Epithelial cell of esophagus (primary cell): ENCODE measurements around the gene PHF21B.

Experiments used
- DNase-seq: peaks from one replicate; pipeline ENCODE4 v3.0.0; 2010; ENCODE audit warnings: low read depth
- H3K4me3 ChIP-seq: 2 replicates; pipeline ENCODE4 v1.5.1; 2011; ENCODE audit warnings: mild to moderate bottlenecking, low read length, control low read depth
- TF ChIP-seq, protein P1 (sequence below): IDR thresholded peaks from 2 replicates; pipeline ENCODE4 v1.5.1; 2011; ENCODE audit warnings: low read depth, mild to moderate bottlenecking, low read length, control low read depth, inconsistent platforms; ENCODE audit not compliant: insufficient read depth; ENCODE audit errors: missing control alignments

Gene PHF21B

DNA sequence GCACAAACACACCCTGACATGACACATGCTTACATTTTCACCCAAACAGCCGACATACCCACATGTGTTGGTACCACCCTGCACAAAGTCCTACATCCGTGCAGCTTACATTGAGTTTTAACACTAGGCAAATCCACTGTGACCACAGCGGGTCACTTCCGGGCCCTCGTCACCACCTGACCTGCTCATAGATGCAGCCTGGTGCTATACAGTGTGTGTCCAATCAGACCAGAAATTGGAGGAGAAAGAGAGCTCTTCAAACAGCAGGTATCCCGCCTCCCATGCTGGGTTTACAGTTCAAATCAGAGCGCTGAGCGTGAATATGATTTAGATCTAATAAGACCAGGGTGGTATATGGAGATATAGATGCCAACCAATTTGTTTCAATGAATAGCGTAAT lies 35.4 kb downstream of the PHF21B start:
- H3K4me3 ChIP-seq, result no peak overlapping the region
- TF ChIP-seq, protein P1, sequence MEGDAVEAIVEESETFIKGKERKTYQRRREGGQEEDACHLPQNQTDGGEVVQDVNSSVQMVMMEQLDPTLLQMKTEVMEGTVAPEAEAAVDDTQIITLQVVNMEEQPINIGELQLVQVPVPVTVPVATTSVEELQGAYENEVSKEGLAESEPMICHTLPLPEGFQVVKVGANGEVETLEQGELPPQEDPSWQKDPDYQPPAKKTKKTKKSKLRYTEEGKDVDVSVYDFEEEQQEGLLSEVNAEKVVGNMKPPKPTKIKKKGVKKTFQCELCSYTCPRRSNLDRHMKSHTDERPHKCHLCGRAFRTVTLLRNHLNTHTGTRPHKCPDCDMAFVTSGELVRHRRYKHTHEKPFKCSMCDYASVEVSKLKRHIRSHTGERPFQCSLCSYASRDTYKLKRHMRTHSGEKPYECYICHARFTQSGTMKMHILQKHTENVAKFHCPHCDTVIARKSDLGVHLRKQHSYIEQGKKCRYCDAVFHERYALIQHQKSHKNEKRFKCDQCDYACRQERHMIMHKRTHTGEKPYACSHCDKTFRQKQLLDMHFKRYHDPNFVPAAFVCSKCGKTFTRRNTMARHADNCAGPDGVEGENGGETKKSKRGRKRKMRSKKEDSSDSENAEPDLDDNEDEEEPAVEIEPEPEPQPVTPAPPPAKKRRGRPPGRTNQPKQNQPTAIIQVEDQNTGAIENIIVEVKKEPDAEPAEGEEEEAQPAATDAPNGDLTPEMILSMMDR, result no peak
- no peak for DNase-seq

GRCh38 chr22:44973829-44974228 lies 36.0 kb downstream of the PHF21B start:
- TF ChIP-seq, protein P1, result no peak
- DNase-seq, result no peak
- no peak overlapping the region for H3K4me3 ChIP-seq

GRCh38 chr22:44972363-44973083 lies 37.3 kb downstream of the PHF21B start:
- no peak overlapping the region for H3K4me3 ChIP-seq
- TF ChIP-seq, protein P1, result no peak
- peak; percentile 55 for DNase-seq

- H3K4me3 ChIP-seq, result no peak overlapping the region
- TF ChIP-seq, protein P1, result no peak
- peak; percentile 43 for DNase-seq
These were observed 38.0 kb downstream of the PHF21B start for GRCh38 chr22:44971651-44972362.

- no peak overlapping the region for H3K4me3 ChIP-seq
- no peak for DNase-seq
- TF ChIP-seq, protein P1, result no peak
These were observed 39.5 kb downstream of the PHF21B start for GRCh38 chr22:44970291-44970690.

DNA sequence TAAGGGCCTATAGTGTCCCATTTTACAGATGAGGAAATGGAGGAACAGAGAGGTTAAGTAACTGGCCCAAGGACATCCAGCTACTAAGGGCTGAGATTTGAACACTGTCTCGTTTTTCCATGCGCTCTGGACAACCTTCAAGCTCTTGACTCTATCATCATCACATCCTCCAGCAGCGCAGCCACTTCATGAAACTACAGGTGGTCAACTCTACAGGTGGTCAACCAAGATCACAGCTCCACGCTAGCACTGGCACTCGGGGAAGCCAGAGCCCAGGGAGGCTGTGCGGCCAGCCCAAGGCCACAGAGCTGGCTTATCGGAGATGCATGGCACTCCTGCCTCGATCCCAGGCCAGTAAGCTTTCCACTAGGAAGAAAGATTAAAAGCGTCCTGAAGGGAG lies 40.0 kb downstream of the PHF21B start:
- H3K4me3 ChIP-seq, result no peak overlapping the region

More for the DNA sequence above, 40.0 kb downstream of the PHF21B start:
- TF ChIP-seq, protein P1, result no peak
- DNase-seq, result no peak
